GM13977 (cell line): ENCODE results near the gene GSN.
A peak's percentile ranks its signal among the peaks of the same experiment; 100 is the strongest.

Experiments used
- DNase-seq: peaks from one replicate; pipeline ENCODE4 v3.0.0; 2012; ENCODE audit warnings: low spot score
- in situ Hi-C: fragments of 300-500 bp; cut with MboI; formaldehyde crosslinking; loops from one replicate; pipeline ENCODE4 v1.12.0; 2022; ENCODE audit warnings: low sequenced_read_pairs, low pct_unique_long_range_greater_than_20kb, mixed read lengths, inconsistent platforms; ENCODE audit not compliant: unreplicated experiment
- TF ChIP-seq, protein P1 (sequence below): IDR thresholded peaks from 2 replicates; pipeline ENCODE4 v1.5.1; 2012; ENCODE audit warnings: mild to moderate bottlenecking, control low read depth; ENCODE audit not compliant: insufficient read depth; ENCODE audit errors: extremely low read depth, missing control alignments

The GSN gene

DNA sequence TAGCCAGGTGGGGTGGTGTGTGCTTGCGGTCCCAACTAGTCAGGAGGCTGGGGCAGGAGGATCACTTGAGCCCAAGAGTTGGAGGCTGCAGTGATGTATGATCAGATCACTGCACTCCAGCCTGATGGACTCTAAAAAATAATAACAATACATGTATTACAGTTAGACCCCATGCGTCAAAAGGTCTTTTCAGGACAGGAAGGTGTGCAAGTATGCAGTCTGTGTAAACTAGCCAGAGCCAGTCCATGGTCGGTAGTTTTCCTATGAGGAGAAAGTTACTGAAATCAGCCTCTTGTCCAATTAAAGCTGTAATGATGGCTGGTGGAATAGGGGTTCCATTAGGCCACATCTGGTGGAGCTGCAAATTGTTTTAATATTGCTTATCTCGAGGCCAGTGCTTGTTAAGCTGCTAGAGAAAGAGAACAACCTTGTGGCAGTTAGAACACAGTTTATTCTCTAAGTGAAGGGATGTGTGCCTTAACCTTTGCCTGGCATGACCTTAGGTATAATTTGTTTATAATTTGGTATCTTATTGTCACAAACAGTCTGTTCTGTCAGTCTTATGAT lies 103.6 kb downstream of the GSN start:
- no peak for DNase-seq
- TF ChIP-seq, protein P1, sequence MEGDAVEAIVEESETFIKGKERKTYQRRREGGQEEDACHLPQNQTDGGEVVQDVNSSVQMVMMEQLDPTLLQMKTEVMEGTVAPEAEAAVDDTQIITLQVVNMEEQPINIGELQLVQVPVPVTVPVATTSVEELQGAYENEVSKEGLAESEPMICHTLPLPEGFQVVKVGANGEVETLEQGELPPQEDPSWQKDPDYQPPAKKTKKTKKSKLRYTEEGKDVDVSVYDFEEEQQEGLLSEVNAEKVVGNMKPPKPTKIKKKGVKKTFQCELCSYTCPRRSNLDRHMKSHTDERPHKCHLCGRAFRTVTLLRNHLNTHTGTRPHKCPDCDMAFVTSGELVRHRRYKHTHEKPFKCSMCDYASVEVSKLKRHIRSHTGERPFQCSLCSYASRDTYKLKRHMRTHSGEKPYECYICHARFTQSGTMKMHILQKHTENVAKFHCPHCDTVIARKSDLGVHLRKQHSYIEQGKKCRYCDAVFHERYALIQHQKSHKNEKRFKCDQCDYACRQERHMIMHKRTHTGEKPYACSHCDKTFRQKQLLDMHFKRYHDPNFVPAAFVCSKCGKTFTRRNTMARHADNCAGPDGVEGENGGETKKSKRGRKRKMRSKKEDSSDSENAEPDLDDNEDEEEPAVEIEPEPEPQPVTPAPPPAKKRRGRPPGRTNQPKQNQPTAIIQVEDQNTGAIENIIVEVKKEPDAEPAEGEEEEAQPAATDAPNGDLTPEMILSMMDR: no peak
- in situ Hi-C loops: loop anchor here (10.0 kb wide), 1 partner anchor 57 kb away; no protein-coding TSS in a partner anchor

DNA sequence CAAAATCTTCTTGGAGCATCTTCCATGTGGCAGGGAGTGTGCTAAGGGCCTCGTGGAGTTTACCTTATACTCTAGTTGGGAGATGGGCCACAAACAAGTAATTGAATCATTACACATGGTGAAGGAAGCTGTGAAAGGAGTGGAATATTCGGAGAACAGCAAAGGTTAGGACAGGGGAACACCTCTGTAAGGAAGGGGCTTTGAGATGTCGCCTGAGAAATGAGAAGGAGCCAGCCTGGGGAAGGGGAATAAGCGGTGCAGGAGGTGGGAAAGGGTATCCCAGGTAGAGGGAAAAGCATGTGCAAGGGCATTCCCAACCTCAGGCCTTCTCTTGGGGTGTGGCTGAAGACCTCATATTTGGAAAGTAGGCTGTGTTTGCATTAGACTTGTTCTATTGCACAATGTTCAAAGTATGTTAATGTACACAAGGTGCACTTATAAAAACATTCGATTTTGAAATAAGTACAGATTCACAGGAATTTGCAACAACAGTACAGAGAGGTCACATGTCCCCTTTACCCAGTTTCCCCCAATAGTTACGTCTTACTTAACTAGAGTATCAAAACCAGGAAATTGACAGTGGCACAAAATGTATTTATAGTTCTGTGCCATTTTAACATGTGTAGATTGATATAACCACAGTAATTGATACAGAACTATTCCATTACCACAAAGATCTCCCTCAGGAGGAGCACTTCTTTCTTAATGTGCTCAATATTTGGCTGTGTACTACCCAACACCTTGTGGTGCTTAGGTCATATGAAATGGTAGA lies 104.5 kb downstream of the GSN start:
- no peak for DNase-seq
- TF ChIP-seq, protein P1: no peak
- in situ Hi-C loops: loop anchor here (10.0 kb wide), 1 partner anchor 58 kb away; no protein-coding TSS in a partner anchor

DNA sequence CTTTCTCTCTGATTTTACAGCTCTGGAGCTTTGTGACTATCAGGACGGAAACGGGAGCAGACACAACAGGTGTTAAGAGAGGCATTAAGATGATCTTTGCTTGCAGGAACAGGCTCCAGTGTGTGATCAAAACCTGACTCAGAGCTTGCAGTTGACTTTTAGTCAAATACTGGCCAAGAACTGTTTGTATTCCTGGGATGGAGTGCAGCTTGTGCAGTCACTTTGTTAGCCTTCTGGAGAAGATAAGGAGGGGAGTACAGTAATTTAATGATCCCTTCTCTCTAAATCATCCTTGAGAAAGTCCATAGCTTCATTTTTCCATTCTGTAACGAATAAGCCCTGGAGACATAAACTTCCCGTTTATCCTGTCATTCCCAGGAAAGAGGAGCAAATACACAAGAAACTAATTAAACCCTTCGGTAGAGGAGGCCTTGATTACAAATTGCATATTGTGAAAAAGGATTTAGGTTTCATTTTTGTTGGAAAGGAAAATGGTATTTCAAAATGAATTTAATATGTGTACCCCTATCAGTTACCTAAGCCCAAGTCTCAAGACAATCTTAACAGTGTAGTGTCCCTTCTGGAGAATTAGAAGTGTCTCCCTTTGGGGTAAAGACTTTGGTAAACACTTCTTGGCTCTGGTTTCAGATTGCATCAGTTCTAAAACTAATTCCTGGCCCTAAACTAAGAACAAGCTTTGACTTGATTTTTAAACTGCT lies 105.2 kb downstream of the GSN start:
- in situ Hi-C loops: loop anchor here (10.0 kb wide), 1 partner anchor 58 kb away; no protein-coding TSS in a partner anchor
- TF ChIP-seq, protein P1: no peak
- DNase-seq: no peak

DNA sequence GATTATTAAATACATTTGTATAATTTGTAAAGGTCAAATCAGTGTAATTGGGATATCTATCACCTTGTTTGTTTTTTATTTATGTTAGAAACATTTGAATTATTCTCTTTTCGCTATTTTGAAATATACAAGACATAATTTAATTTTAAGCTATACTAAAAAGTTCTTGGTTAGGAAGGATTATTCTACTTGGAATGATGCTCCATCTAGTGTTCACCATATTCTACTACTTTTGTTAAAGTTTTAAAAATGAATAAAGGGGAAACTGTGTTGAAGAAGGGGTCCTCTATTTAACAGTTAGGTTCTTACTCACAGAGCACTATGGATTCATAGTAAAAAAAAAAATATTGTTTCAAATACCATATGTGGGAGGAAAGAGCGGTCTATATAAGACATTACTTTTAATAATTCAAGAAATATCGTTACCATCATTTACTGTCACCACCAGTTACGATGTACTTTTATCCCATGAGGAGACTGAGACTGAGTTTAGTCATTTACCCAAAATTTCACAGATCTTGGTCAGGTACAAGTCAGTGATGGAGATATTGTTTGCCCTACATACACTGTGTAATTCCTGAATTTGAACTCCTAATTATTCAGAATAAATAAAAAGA lies 108.4 kb downstream of the GSN start:
- TF ChIP-seq, protein P1: peak; percentile 29
- DNase-seq: no peak
- in situ Hi-C loops: loop anchor here (10.0 to 25.0 kb wide), 2 partner anchors 62 to 639 kb away; no protein-coding TSS in a partner anchor

DNA sequence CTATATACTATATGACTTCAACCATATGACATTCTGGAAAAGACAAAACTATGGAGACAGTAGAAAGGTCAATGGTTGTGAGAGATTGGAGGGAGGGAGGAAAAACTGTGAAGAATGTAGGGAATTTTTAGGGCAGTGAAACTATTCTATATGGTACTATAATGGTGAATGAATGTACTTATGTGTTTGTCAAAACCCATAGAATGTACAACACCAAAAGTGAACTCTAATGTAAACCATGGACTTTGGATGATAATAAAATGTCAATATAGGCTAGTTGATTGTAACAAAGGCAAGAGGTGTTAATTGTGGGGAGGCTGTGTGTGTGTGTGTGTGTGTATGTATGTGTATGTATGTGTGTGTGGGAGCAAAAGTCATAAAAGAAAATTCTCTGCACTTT lies 112.9 kb downstream of the GSN start:
- TF ChIP-seq, protein P1: no peak
- no peak for DNase-seq
- in situ Hi-C loops: loop anchor here (25.0 kb wide), 1 partner anchor 644 kb away; no protein-coding TSS in a partner anchor
